Activated CD8-positive, alpha-beta memory T cell treated with anti-CD3 and anti-CD28 coated beads for 36 hours (primary cell): ENCODE data around the gene CIAO2B. TPM values are rescaled to one million over a fixed set of nuclear protein-coding genes. Genes with fewer than 3 reads are reported as not detected.

Experiments used
- CTCF ChIA-PET: fragments of 350-600 bp; sonication (Branson Sonifier 250); formaldehyde crosslinking; loops from one replicate; lab custom pipeline; 2021; ENCODE audit warnings: antibody characterized with exemption; lab: Charles Lee
- POLR2A ChIA-PET: fragments of 350-600 bp; sonication (Branson Sonifier 250); formaldehyde crosslinking; loops from one replicate; lab custom pipeline; 2021; ENCODE audit warnings: antibody characterized with exemption; lab: Charles Lee
- total RNA-seq, 2 experiments: library from RNA; stranded (reverse); gene quantifications; one replicate each; pipeline ENCODE4 v1.2.3, GENCODE V29; 2021

The CIAO2B gene
- total RNA-seq, 2 experiments from 2014 or later = 174 to 177 TPM

GRCh38 chr16:66918803-66919568, 15.2 kb downstream of the CIAO2B start, which contains the start of gene CDH16:
Gene CDH16, minus strand, starts transcription at chr16:66918885. Its CDS starts 820 bp downstream, at chr16:66918065.
- CTCF ChIA-PET = interaction anchor here (1.0 to 2.0 kb wide), 5 partner anchors 10 to 52 kb away, joined by 3 to 8 read pairs (median 3); no protein-coding TSS in a partner anchor
- POLR2A ChIA-PET = interaction anchor here (0.5 kb wide), 1 partner anchor 51 kb away, joined by 4 read pairs; no protein-coding TSS in a partner anchor

- POLR2A ChIA-PET = no interaction called here
- CTCF ChIA-PET = interaction anchor here (1.0 to 2.0 kb wide), 5 partner anchors 10 to 51 kb away, joined by 3 to 8 read pairs (median 3); no protein-coding TSS in a partner anchor
These were observed 15.8 kb downstream of the CIAO2B start for GRCh38 chr16:66918355-66918754.

- ChIA-PET POLR2A (no interaction called here), CTCF (interaction anchor here (1.2 kb wide), 1 partner anchor 11 kb away, joined by 3 read pairs; no protein-coding TSS in a partner anchor)
These were observed 16.5 kb downstream of the CIAO2B start for GRCh38 chr16:66917741-66918140.

- CTCF ChIA-PET = no interaction called here
- POLR2A ChIA-PET = no interaction called here
These were observed 17.7 kb downstream of the CIAO2B start for GRCh38 chr16:66916518-66916917.

- POLR2A ChIA-PET = no interaction called here
- CTCF ChIA-PET = no interaction called here
These were observed 19.2 kb downstream of the CIAO2B start for GRCh38 chr16:66915041-66915440.

GRCh38 chr16:66914541-66914940, 19.7 kb downstream of the CIAO2B start:
- POLR2A ChIA-PET = no interaction called here

GRCh38 chr16:66913711-66914110, 20.5 kb downstream of the CIAO2B start:
- ChIA-PET POLR2A (no interaction called here), CTCF (no interaction called here)

More at GRCh38 chr16:66914541-66914940, 19.7 kb downstream of the CIAO2B start:
- CTCF ChIA-PET = no interaction called here

GRCh38 chr16:66913081-66913480, 21.1 kb downstream of the CIAO2B start:
- ChIA-PET CTCF (interaction anchor here (1.0 to 1.3 kb wide), 2 partner anchors 21 to 45 kb away, joined by 3 read pairs; partner anchors contain the start of gene CIAO2B), POLR2A (no interaction called here)

GRCh38 chr16:66911801-66912200, 22.4 kb downstream of the CIAO2B start:
- CTCF ChIA-PET = interaction anchor here (0.9 to 1.3 kb wide), 3 partner anchors 17 to 44 kb away, joined by 3 read pairs; no protein-coding TSS in a partner anchor
- POLR2A ChIA-PET = no interaction called here

- POLR2A ChIA-PET = no interaction called here
- CTCF ChIA-PET = interaction anchor here (1.1 to 1.5 kb wide), 3 partner anchors 11 to 18 kb away, joined by 3 read pairs; no protein-coding TSS in a partner anchor
These were observed 23.1 kb downstream of the CIAO2B start for GRCh38 chr16:66911112-66911511.

GRCh38 chr16:66910175-66910940, 23.8 kb downstream of the CIAO2B start:
- ChIA-PET CTCF (interaction anchor here (1.0 to 2.2 kb wide), 5 partner anchors 10 to 42 kb away, joined by 3 to 8 read pairs (median 3); no protein-coding TSS in a partner anchor), POLR2A (no interaction called here)

- ChIA-PET POLR2A (no interaction called here), CTCF (interaction anchor here (1.5 to 2.2 kb wide), 2 partner anchors 13 to 41 kb away, joined by 7 to 8 read pairs; no protein-coding TSS in a partner anchor)
These were observed 25.2 kb downstream of the CIAO2B start for GRCh38 chr16:66908762-66909559.

GRCh38 chr16:66908116-66908515, 26.1 kb downstream of the CIAO2B start:
- CTCF ChIA-PET = interaction anchor here (1.8 kb wide), 1 partner anchor 13 kb away, joined by 4 read pairs; no protein-coding TSS in a partner anchor

GRCh38 chr16:66906916-66907836, 27.0 kb downstream of the CIAO2B start:
- CTCF ChIA-PET = interaction anchor here (1.4 to 1.8 kb wide), 3 partner anchors 12 to 15 kb away, joined by 3 to 5 read pairs (median 4); partner anchors contain the start of gene CDH16
- POLR2A ChIA-PET = no interaction called here

More at GRCh38 chr16:66908116-66908515, 26.1 kb downstream of the CIAO2B start:
- POLR2A ChIA-PET = no interaction called here

- CTCF ChIA-PET = interaction anchor here (0.5 to 2.7 kb wide), 4 partner anchors 11 to 361 kb away, joined by 3 to 12 read pairs (median 4); partner anchors contain the start of gene CDH16
- POLR2A ChIA-PET = no interaction called here
These were observed 28.3 kb downstream of the CIAO2B start for GRCh38 chr16:66905633-66906539.
